PFSK-1 (cell line): ENCODE data around the gene PIM3.

Experiments used
- REST ChIP-seq, 2 experiments: IDR thresholded peaks; 2 replicates each; pipeline versions ENCODE4 v1.6.1 to v1.8.0; 2011 to 2012; ENCODE audit warnings: low read depth in 2 of 2, low read length in 2 of 2, control low read depth in 1 of 2, inconsistent platforms in 1 of 2, mild to moderate bottlenecking in 1 of 2, moderate library complexity in 1 of 2; ENCODE audit not compliant: insufficient read depth in 1 of 2
- TAF1 ChIP-seq: IDR thresholded peaks from 2 replicates; pipeline ENCODE4 v1.6.1; 2012; ENCODE audit warnings: low read length, control low read depth, borderline replicate concordance; ENCODE audit not compliant: insufficient read depth

- TF ChIP-seq REST (IDR thresholded peaks at IDR 0.05; ENCODE audit: insufficient read depth in 1 of 2, low read depth in 2 of 2, low read length in 2 of 2) = no peak
- TF ChIP-seq TAF1 = no peak
Measured at GRCh38 chr22:49943405-49943765, 17.2 kb upstream of the PIM3 start.
